Adrenal gland (tissue), 12 donors: ENCODE data around the gene DSTN. TPM values are rescaled to one million over a fixed set of nuclear protein-coding genes. Genes with fewer than 3 reads are reported as not detected.
A peak's percentile ranks its signal among the peaks of the same experiment; 100 is the strongest.

ENCODE experiments used
- DNase-seq, 7 donors: peaks; one replicate each; pipeline ENCODE4 v3.0.0-alpha.2; 2019 to 2020
- H3K27ac ChIP-seq, 5 donors: fragments of 200-600 bp; sonication (generic) in 4 of 5; 1 replicate in 3 of 5; 2 replicates in 2 of 5; pipeline versions ENCODE4 v1.5.1 to v1.8.0; 2016 to 2020; ENCODE audit warnings: mild to moderate bottlenecking in 1 of 5
- H3K27me3 ChIP-seq: fragments of 200-600 bp; 2 replicates; pipeline ENCODE4 v1.8.0; 2021
- H3K36me3 ChIP-seq, 2 donors: fragments of 200-600 bp; replicated peaks in 1 of 2; 1 replicate in 1 of 2; 2 replicates in 1 of 2; pipeline versions ENCODE4 v1.5.1 to v1.8.0; 2018 to 2022
- H3K4me1 ChIP-seq, 2 donors: fragments of 200-600 bp; replicated peaks in 1 of 2; 1 replicate in 1 of 2; 2 replicates in 1 of 2; pipeline versions ENCODE4 v1.5.1 to v1.8.0; 2018 to 2021
- H3K4me3 ChIP-seq, 4 donors: fragments of 200-600 bp; sonication (generic) in 3 of 4; one replicate each; pipeline ENCODE4 v1.5.1; 2016 to 2018
- H3K9me3 ChIP-seq, 3 donors: fragments of 200-600 bp; sonication (generic) in 1 of 3; replicated peaks in 1 of 3; 1 replicate in 2 of 3; 2 replicates in 1 of 3; pipeline versions ENCODE4 v1.5.1 to v1.8.0; 2016 to 2021
- CTCF ChIP-seq, 6 experiments: fragments of 450-650 bp in 4 of 6; fragments of 200-600 bp in 2 of 6; sonication (generic) in 1 of 6; IDR thresholded peaks; 1 replicate in 5 of 6; 2 replicates in 1 of 6; pipeline versions ENCODE4 v1.5.1 to v1.8.0; 2016 to 2021; ENCODE audit warnings: antibody characterized with exemption in 6 of 6, mild to moderate bottlenecking in 2 of 6, moderate library complexity in 1 of 6
- POLR2A ChIP-seq, 2 donors: fragments of 450-650 bp; IDR thresholded peaks; one replicate each; pipeline ENCODE4 v1.6.1; 2017; ENCODE audit warnings: antibody characterized with exemption in 2 of 2, mild to moderate bottlenecking in 2 of 2, moderate library complexity in 1 of 2
- WGBS, 4 donors: extraction: QIAGEN DNeasy Blood & Tissue Kit in 2 of 4; methylation state at CpG; one replicate each; pipeline versions ENCODE4 v1.1.5 to v1.1.7; 2013 to 2017; 5-methylcytosine and 5-hydroxymethylcytosine counted together
- intact Hi-C, 2 donors: fragments of 100-400 bp; cut with DNase I; formaldehyde crosslinking; loops; one replicate each; pipeline versions ENCODE4 v1.14.1 to v1.15.0; 2022 to 2023
- polyA plus RNA-seq, 3 donors: library from polyadenylated mRNA; stranded (reverse); fragments of 200-250 nt in 2 of 3; fragments of 350-450 nt in 1 of 3; fragmentation: Illumina TruSeq in 1 of 3; extraction: RNeasy Lipid Tissue Mini Kit (QIAGEN cat#74804) in 1 of 3; gene quantifications; one replicate each; pipeline ENCODE4 v1.2.3, GENCODE V29; 2013 to 2014
- total RNA-seq, 9 donors: library from RNA; depleted of rRNA in 4 of 9; stranded (reverse); fragments of >200 nt in 4 of 9; fragments of 120-200 nt in 1 of 9; fragmentation: NEBNext Ultra II Directional in 1 of 9; extraction: Animal tissue kit (Norgen Biotek cat#: 25700) in 1 of 9; gene quantifications; one replicate each; pipeline versions ENCODE4 v1.1.0 to v1.2.4, GENCODE V29; 2013 to 2023
- donor health status: healthy with polysubstance abuse.
- donor health status: Bipolar disorder and iron deficiency.
- donor health status: DM: yes; HTN: yes; CAD: no.
- donor health status: DM: no; HTN: no; CAD: no.
- donor health status: DM: no; HTN: no; CAD: no.
- donor health status: DM: yes; HTN: yes; CAD: no.

The DSTN gene
- total and polyA plus RNA-seq, 12 donors: 184 to 552 (median 273) TPM

- Histone ChIP-seq H3K27me3 (no peaks in the 10 kb centered on the region), H3K4me3 (no peak overlapping the region), H3K36me3 (peaks cover 0 to 66% of the 10 kb centered on the region in 2 donors), H3K9me3 (no peaks in the 10 kb centered on the region), H3K27ac (peak overlapping the region in 4 of 5 donors; percentile 26 to 69 (median 42)), H3K4me1 (peaks cover 22 to 43% of the 10 kb centered on the region in 2 donors)
- DNase-seq: peak in 2 of 7 donors; percentile 63 to 66
- TF ChIP-seq CTCF (IDR thresholded peaks at IDR 0.05) (no peak), POLR2A (IDR thresholded peaks at IDR 0.05) (no peak)
- intact Hi-C loops: no loop called here
- 70 to 74% (median 72%) methylated on average over 9 to 18 of the region's 18 CpGs for WGBS, 4 donors
Observed at GRCh38 chr20:17633850-17634500, 64.1 kb downstream of the DSTN start.

DNA sequence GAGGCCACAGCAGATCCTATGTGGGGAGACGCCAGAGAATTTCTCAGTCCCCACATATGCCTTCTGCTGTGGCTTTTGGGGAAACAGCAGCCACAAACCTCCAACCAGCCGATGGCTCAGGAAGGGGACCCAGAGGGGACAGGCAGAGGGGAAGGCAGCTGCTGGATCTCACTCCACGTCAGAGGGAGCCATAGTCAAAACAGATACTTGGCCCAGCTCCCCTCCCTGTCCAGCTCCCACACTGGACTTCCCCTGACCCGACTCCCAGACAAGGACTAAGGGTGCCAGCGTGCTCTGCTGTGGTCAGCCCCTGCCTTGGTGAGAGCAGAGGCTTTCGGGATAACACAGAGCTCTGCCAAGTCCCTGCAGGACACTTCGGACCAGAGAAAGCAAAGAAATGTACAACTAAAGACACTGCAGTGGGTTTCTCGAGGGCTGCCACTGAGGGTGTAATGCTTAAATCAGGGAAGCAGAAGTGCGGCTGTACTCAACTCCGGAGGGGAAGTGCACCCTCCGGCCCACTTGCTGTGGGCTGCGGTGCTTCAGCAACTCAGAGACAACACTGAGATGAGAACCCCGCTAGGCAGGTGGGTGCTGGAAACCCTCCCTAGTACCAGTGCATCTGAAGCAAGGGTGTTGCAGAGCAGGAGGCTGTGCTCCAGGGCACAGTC lies 64.9 kb downstream of the DSTN start:
- DNase-seq: peak in 3 of 7 donors; percentile 60 to 76 (median 67)
- H3K4me1 ChIP-seq: peaks cover 22 to 43% of the 10 kb centered on the region in 2 donors
- intact Hi-C loops: no loop called here
- H3K27ac ChIP-seq: peak overlapping the region in 4 of 5 donors; percentile 26 to 69 (median 42)
- H3K27me3 ChIP-seq: no peaks in the 10 kb centered on the region
- H3K36me3 ChIP-seq: peaks cover 0 to 58% of the 10 kb centered on the region in 2 donors
- TF ChIP-seq CTCF (IDR thresholded peaks at IDR 0.05) (no peak), POLR2A (IDR thresholded peaks at IDR 0.05) (no peak)
- H3K4me3 ChIP-seq: no peak overlapping the region
- 56 to 86% (median 62%) methylated on average over 8 to 13 of the region's 13 CpGs for WGBS, 4 donors
- H3K9me3 ChIP-seq: no peaks in the 10 kb centered on the region

- H3K36me3 ChIP-seq: peaks cover 0 to 57% of the 10 kb centered on the region in 2 donors
- no peak overlapping the region for H3K4me3 ChIP-seq
- WGBS, 4 donors: 38 to 54% (median 44%) methylated on average over 5 to 25 of the region's 25 CpGs
- intact Hi-C loops: no loop called here
- peak overlapping the region in 4 of 5 donors; percentile 8 to 69 (median 42) for H3K27ac ChIP-seq
- H3K27me3 ChIP-seq: no peaks in the 10 kb centered on the region
- peaks cover 22 to 44% of the 10 kb centered on the region in 2 donors for H3K4me1 ChIP-seq
- H3K9me3 ChIP-seq: no peaks in the 10 kb centered on the region
- DNase-seq: peak in 6 of 7 donors; percentile 79 to 87 (median 83)
- no peak for TF ChIP-seq POLR2A (IDR thresholded peaks at IDR 0.05)
- no peak for TF ChIP-seq CTCF (IDR thresholded peaks at IDR 0.05)
Observed at GRCh38 chr20:17635332-17636244, 65.7 kb downstream of the DSTN start.
